Measurements from ENCODE around the gene IL6R.
"Not testable (repeated sequence)": the region's sequence is repeated elsewhere in the genome, so short reads cannot be mapped to it uniquely, and the experiment has no call there.

Gene IL6R

GRCh38 chr1:154419620-154420571 lies 14.8 kb downstream of the IL6R start:
- Histone ChIP-seq H3K27me3 (ENCODE audit: control insufficient read depth, insufficient read depth, low read length) (no peaks in the 10 kb centered on the region), H3K36me3 (ENCODE audit: insufficient read depth, low read length) (no peaks in the 10 kb centered on the region), H3K4me1 (ENCODE audit: control insufficient read depth, insufficient read depth, low read length) (peaks cover 64% of the 10 kb centered on the region), H3K4me2 (ENCODE audit: low read length) (peak overlapping the region; percentile 80), H3K9ac (ENCODE audit: low read depth, low read length) (peak overlapping the region; percentile 81), H3K9me3 (replicated peaks; ENCODE audit: low read length) (no peaks in the 10 kb centered on the region), H3K4me3 (ENCODE audit: low read length) (peak overlapping the region; percentile 60)

- Histone ChIP-seq H3K9ac (ENCODE audit: low read depth, low read length) (peak overlapping the region; percentile 39), H3K27me3 (ENCODE audit: control insufficient read depth, insufficient read depth, low read length) (no peaks in the 10 kb centered on the region), H3K36me3 (ENCODE audit: insufficient read depth, low read length) (no peaks in the 10 kb centered on the region), H3K4me3 (ENCODE audit: low read length) (no peak overlapping the region), H3K9me3 (replicated peaks; ENCODE audit: low read length) (no peaks in the 10 kb centered on the region), H3K4me2 (ENCODE audit: low read length) (no peak overlapping the region), H3K4me1 (ENCODE audit: control insufficient read depth, insufficient read depth, low read length) (peaks cover 64% of the 10 kb centered on the region)
Measured at GRCh38 chr1:154420961-154421924, 16.1 kb downstream of the IL6R start.

GRCh38 chr1:154422049-154422448 lies 16.9 kb downstream of the IL6R start:
- H3K4me1 ChIP-seq (ENCODE audit: control insufficient read depth, insufficient read depth, low read length): peaks cover 64% of the 10 kb centered on the region
- not testable (repeated sequence) for H3K4me2 ChIP-seq (ENCODE audit: low read length); H3K27me3 ChIP-seq (ENCODE audit: control insufficient read depth, insufficient read depth, low read length); H3K9ac ChIP-seq (ENCODE audit: low read depth, low read length); H3K36me3 ChIP-seq (ENCODE audit: insufficient read depth, low read length); H3K9me3 ChIP-seq (replicated peaks; ENCODE audit: low read length); H3K4me3 ChIP-seq (ENCODE audit: low read length)

- Histone ChIP-seq H3K36me3 (ENCODE audit: insufficient read depth, low read length) (no peaks in the 10 kb centered on the region), H3K4me2 (ENCODE audit: low read length) (no peak overlapping the region), H3K9ac (ENCODE audit: low read depth, low read length) (peak overlapping the region; percentile 17), H3K4me1 (ENCODE audit: control insufficient read depth, insufficient read depth, low read length) (peaks cover 68% of the 10 kb centered on the region), H3K4me3 (ENCODE audit: low read length) (no peak overlapping the region), H3K9me3 (replicated peaks; ENCODE audit: low read length) (no peaks in the 10 kb centered on the region), H3K27me3 (ENCODE audit: control insufficient read depth, insufficient read depth, low read length) (no peaks in the 10 kb centered on the region)
Measured at GRCh38 chr1:154422521-154422920, 17.4 kb downstream of the IL6R start.

- Histone ChIP-seq H3K27me3 (ENCODE audit: control insufficient read depth, insufficient read depth, low read length) (no peaks in the 10 kb centered on the region), H3K9me3 (replicated peaks; ENCODE audit: low read length) (no peaks in the 10 kb centered on the region), H3K4me3 (ENCODE audit: low read length) (peak overlapping the region; percentile 42), H3K36me3 (ENCODE audit: insufficient read depth, low read length) (no peaks in the 10 kb centered on the region), H3K4me2 (ENCODE audit: low read length) (peak overlapping the region; percentile 70), H3K4me1 (ENCODE audit: control insufficient read depth, insufficient read depth, low read length) (peaks cover 70% of the 10 kb centered on the region), H3K9ac (ENCODE audit: low read depth, low read length) (peak overlapping the region; percentile 19)
Measured at GRCh38 chr1:154423304-154423987, 18.3 kb downstream of the IL6R start.

- peaks cover 66% of the 10 kb centered on the region for H3K4me1 ChIP-seq (ENCODE audit: control insufficient read depth, insufficient read depth, low read length)
- no peaks in the 10 kb centered on the region for H3K27me3 ChIP-seq (ENCODE audit: control insufficient read depth, insufficient read depth, low read length)
- H3K4me2 ChIP-seq (ENCODE audit: low read length): peak overlapping the region; percentile 70
- H3K4me3 ChIP-seq (ENCODE audit: low read length): peak overlapping the region; percentile 42
- peak overlapping the region; percentile 19 for H3K9ac ChIP-seq (ENCODE audit: low read depth, low read length)
- H3K9me3 ChIP-seq (replicated peaks; ENCODE audit: low read length): no peaks in the 10 kb centered on the region
- H3K36me3 ChIP-seq (ENCODE audit: insufficient read depth, low read length): no peaks in the 10 kb centered on the region
Measured at GRCh38 chr1:154423988-154424326, 18.8 kb downstream of the IL6R start.

GRCh38 chr1:154425172-154425571 lies 20.0 kb downstream of the IL6R start:
- H3K4me2 ChIP-seq (ENCODE audit: low read length): no peak overlapping the region
- no peaks in the 10 kb centered on the region for H3K27me3 ChIP-seq (ENCODE audit: control insufficient read depth, insufficient read depth, low read length)
- no peak overlapping the region for H3K9ac ChIP-seq (ENCODE audit: low read depth, low read length)
- no peaks in the 10 kb centered on the region for H3K9me3 ChIP-seq (replicated peaks; ENCODE audit: low read length)
- peaks cover 58% of the 10 kb centered on the region for H3K4me1 ChIP-seq (ENCODE audit: control insufficient read depth, insufficient read depth, low read length)
- no peak overlapping the region for H3K4me3 ChIP-seq (ENCODE audit: low read length)
- peaks cover 5% of the 10 kb centered on the region for H3K36me3 ChIP-seq (ENCODE audit: insufficient read depth, low read length)

- Histone ChIP-seq H3K36me3 (ENCODE audit: insufficient read depth, low read length) (peaks cover 5% of the 10 kb centered on the region), H3K9ac (ENCODE audit: low read depth, low read length) (no peak overlapping the region), H3K9me3 (replicated peaks; ENCODE audit: low read length) (no peaks in the 10 kb centered on the region), H3K4me1 (ENCODE audit: control insufficient read depth, insufficient read depth, low read length) (peaks cover 58% of the 10 kb centered on the region), H3K4me2 (ENCODE audit: low read length) (no peak overlapping the region), H3K27me3 (ENCODE audit: control insufficient read depth, insufficient read depth, low read length) (no peaks in the 10 kb centered on the region), H3K4me3 (ENCODE audit: low read length) (no peak overlapping the region)
Measured at GRCh38 chr1:154427173-154428139, 22.3 kb downstream of the IL6R start.

- H3K9me3 ChIP-seq (replicated peaks; ENCODE audit: low read length): no peaks in the 10 kb centered on the region
- no peaks in the 10 kb centered on the region for H3K27me3 ChIP-seq (ENCODE audit: control insufficient read depth, insufficient read depth, low read length)
- peaks cover 5% of the 10 kb centered on the region for H3K36me3 ChIP-seq (ENCODE audit: insufficient read depth, low read length)
- peaks cover 56% of the 10 kb centered on the region for H3K4me1 ChIP-seq (ENCODE audit: control insufficient read depth, insufficient read depth, low read length)
- H3K4me2 ChIP-seq (ENCODE audit: low read length): no peak overlapping the region
- no peak overlapping the region for H3K9ac ChIP-seq (ENCODE audit: low read depth, low read length)
- H3K4me3 ChIP-seq (ENCODE audit: low read length): no peak overlapping the region
Measured at GRCh38 chr1:154429118-154429517, 24.0 kb downstream of the IL6R start.

- peaks cover 5% of the 10 kb centered on the region for H3K36me3 ChIP-seq (ENCODE audit: insufficient read depth, low read length)
- H3K4me3 ChIP-seq (ENCODE audit: low read length): no peak overlapping the region
- H3K27me3 ChIP-seq (ENCODE audit: control insufficient read depth, insufficient read depth, low read length): no peaks in the 10 kb centered on the region
- H3K9ac ChIP-seq (ENCODE audit: low read depth, low read length): peak overlapping the region; percentile 56
- H3K9me3 ChIP-seq (replicated peaks; ENCODE audit: low read length): no peaks in the 10 kb centered on the region
- no peak overlapping the region for H3K4me2 ChIP-seq (ENCODE audit: low read length)
- peaks cover 58% of the 10 kb centered on the region for H3K4me1 ChIP-seq (ENCODE audit: control insufficient read depth, insufficient read depth, low read length)
Measured at GRCh38 chr1:154429841-154430611, 24.9 kb downstream of the IL6R start.
